ENCODE results near the gene RALBP1. TPM values are rescaled to one million over a fixed set of nuclear protein-coding genes. Genes with fewer than 3 reads are reported as not detected.

The RALBP1 gene
- total RNA-seq, 1 donor from 2014 or later: 44.5 TPM

- H3K27ac Mint-ChIP-seq: no peak overlapping the region
- peaks cover 58% of the 10 kb centered on the region for H3K36me3 Mint-ChIP-seq
- H3K9me3 Mint-ChIP-seq: peaks cover 5% of the 10 kb centered on the region
- H3K4me1 Mint-ChIP-seq (ENCODE audit: unreplicated experiment): no peaks in the 10 kb centered on the region
- TF ChIP-seq CTCF (conservative IDR thresholded peaks at IDR 0.05): no peak
- no peaks in the 10 kb centered on the region for H3K27me3 Mint-ChIP-seq
- no peak overlapping the region for H3K4me3 Mint-ChIP-seq
- DNase-seq (ENCODE audit: extremely low spot score, unreplicated experiment): no peak
These were observed 82.1 kb downstream of the RALBP1 start for GRCh38 chr18:9557250-9557943.

DNA sequence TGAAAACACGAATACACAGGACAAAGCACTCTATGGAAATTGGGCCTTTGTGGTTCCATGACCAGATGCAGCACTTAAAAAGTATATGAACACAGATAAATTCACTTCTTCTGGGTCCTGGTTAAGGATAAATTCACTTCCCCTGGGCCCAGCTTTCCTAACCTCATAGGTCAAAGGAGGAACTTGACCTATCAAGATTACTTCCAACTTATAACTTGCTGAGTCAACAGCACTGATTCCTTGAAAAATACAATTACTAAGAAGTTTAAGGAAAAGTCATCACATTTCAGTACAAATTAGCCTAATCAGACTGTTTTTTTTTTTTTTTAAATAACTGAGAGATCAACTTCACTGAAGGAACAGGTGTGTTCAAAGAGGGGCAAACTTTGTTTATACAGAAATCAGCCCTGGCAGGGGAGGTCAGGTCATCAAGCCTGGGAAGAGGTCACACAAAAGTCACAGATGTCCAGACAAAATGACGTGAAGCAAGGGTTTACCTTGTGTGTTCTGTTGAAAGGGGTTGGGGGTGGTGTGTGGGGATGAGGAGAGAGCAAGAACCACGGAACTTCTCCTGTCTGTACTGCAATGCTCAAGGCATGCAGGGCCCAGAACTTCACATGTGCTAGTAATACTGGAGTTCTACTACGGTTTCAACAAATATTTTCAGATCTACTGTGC is 83.2 kb downstream of the RALBP1 start:
- no peak for TF ChIP-seq CTCF (conservative IDR thresholded peaks at IDR 0.05)
- no peaks in the 10 kb centered on the region for H3K27me3 Mint-ChIP-seq
- DNase-seq (ENCODE audit: extremely low spot score, unreplicated experiment): no peak
- no peak overlapping the region for H3K4me3 Mint-ChIP-seq
- H3K27ac Mint-ChIP-seq: no peak overlapping the region
- peaks cover 58% of the 10 kb centered on the region for H3K36me3 Mint-ChIP-seq
- no peaks in the 10 kb centered on the region for H3K4me1 Mint-ChIP-seq (ENCODE audit: unreplicated experiment)
- peaks cover 5% of the 10 kb centered on the region for H3K9me3 Mint-ChIP-seq

DNA sequence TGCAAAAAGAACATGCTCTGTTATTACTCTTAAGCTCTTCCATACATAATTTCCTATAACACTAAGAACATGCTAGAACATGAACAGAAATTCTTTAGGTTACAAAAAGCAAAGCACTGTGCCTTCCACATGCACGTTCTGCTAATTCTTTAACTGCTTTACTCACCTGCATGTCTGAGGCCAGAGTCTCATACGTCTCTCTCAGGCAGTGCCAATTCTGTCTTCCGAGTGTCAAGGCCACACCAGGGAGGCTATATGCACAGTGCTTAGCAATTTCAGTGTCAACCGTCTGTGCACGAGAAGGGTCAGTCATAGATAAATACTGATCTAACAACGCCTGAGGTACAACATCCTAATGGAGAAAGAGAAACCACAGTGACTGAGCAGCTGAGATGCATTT is 83.9 kb downstream of the RALBP1 start:
- no peak for DNase-seq (ENCODE audit: extremely low spot score, unreplicated experiment)
- no peaks in the 10 kb centered on the region for H3K4me1 Mint-ChIP-seq (ENCODE audit: unreplicated experiment)
- H3K36me3 Mint-ChIP-seq: peaks cover 55% of the 10 kb centered on the region

DNA sequence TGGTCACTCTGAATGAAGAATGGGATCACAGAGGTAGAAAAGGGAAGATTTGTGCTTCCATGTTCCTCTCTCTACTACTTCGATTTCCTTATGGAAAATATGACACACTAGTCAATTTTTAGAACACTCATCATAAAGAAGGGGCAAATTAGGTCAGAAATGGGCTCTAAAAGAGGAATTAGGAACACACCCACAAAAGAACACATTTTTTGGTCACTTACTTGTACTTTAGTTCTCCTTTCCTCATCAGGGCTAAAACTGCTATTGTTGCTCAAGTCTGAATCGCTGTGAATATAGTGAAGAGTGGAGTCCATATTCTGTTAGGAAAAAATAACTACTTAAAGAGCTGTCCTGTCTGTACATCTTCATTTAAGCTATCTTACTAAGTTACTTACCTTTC is 86.4 kb downstream of the RALBP1 start:
- H3K27me3 Mint-ChIP-seq: no peaks in the 10 kb centered on the region
- DNase-seq (ENCODE audit: extremely low spot score, unreplicated experiment): no peak
- H3K9me3 Mint-ChIP-seq: no peaks in the 10 kb centered on the region
- no peak overlapping the region for H3K4me3 Mint-ChIP-seq
- no peak for TF ChIP-seq CTCF (conservative IDR thresholded peaks at IDR 0.05)
- H3K4me1 Mint-ChIP-seq (ENCODE audit: unreplicated experiment): no peaks in the 10 kb centered on the region
- no peak overlapping the region for H3K27ac Mint-ChIP-seq
- peaks cover 39% of the 10 kb centered on the region for H3K36me3 Mint-ChIP-seq

More for the DNA sequence above, 83.9 kb downstream of the RALBP1 start:
- Mint-ChIP-seq H3K27me3 (no peaks in the 10 kb centered on the region), H3K4me3 (no peak overlapping the region), H3K27ac (no peak overlapping the region), H3K9me3 (peaks cover 5% of the 10 kb centered on the region)
- no peak for TF ChIP-seq CTCF (conservative IDR thresholded peaks at IDR 0.05)

- Mint-ChIP-seq H3K4me1 (ENCODE audit: unreplicated experiment) (no peaks in the 10 kb centered on the region), H3K27me3 (no peaks in the 10 kb centered on the region), H3K9me3 (no peaks in the 10 kb centered on the region), H3K4me3 (no peak overlapping the region), H3K36me3 (peaks cover 38% of the 10 kb centered on the region), H3K27ac (no peak overlapping the region)
- no peak for TF ChIP-seq CTCF (conservative IDR thresholded peaks at IDR 0.05)
- DNase-seq (ENCODE audit: extremely low spot score, unreplicated experiment): no peak
These were observed 87.3 kb downstream of the RALBP1 start for GRCh38 chr18:9562584-9562983.
